GM18873 (cell line): ENCODE measurements around the gene L3MBTL3.

ENCODE experiments used
- ATAC-seq: cut with Tn5 transposase; IDR thresholded peaks from one replicate; pipeline ENCODE4 v1.9.1; 2021; ENCODE audit warnings: mild to moderate bottlenecking, moderate library complexity, moderate number of reproducible peaks; ENCODE audit not compliant: unreplicated experiment, low FRiP score

L3MBTL3 gene

DNA sequence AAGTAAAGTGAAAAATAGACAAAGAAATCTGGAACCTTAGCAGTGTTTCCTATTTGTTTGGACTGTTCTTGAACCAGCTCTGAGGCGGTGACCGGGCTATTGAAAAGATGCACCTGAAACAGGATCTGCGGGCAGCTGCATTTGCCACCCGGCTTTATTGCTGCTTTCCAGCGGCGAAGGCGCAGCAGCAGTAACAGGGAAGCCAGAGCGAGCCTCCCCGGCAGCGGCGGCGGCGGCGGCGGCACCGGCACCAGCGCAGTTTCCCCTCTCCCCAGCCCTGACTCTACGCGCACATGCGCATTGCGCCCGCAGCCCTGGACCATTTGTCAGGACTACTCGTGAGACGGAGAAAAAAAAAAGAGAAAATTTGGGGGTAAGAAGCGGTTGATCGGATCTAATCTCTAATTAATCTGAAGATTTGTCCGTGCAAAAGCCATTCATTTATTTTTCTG lies at the start of gene L3MBTL3:
Gene L3MBTL3, plus strand, starts transcription at position 290 of the 452 bp plus-strand sequence. CDS start 24,119 bp downstream, outside the sequence.
- ATAC-seq, result peak; percentile 73

GRCh38 chr6:129969064-129969463 lies 49.3 kb upstream of the L3MBTL3 start:
- ATAC-seq, result no peak

DNA sequence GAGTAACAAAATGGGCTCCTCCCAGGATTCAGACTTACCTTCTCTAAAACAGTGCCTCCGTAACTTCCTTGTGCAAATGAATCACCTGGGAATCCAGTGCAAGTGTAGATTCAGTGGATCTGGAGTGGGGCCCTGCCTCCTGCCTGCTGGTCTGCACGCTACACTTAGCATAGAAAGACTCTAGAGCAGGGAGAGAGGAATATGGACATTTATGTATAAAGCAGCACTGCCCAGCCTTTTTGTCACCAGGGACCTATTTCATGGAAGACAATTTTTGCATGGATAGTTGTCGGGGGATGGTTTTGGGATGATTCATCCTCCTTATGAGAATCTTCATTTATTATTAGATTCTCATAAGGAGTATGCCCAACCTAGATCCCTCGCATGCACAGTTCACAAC lies 42.3 kb upstream of the L3MBTL3 start:
- ATAC-seq, result no peak

GRCh38 chr6:129978148-129978916 lies 40.0 kb upstream of the L3MBTL3 start:
- no peak for ATAC-seq

DNA sequence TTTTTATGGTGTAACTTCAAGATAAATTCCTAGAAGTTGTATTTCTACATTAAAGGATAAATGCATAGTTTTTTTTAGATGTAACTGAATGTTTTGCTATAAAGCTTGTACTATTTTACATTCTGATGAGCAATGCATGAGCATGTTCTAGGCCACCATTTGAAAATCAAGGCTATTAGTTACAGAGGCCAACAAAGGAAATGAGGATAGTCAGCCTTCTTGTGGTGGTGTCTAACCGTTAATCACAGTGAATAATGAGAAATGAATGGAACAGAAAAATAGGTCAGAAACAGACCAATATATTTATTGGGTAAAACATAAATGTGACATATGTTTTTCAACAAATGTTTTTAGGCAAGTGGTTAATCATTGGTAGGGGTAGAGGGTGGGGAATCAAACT lies 37.6 kb upstream of the L3MBTL3 start:
- ATAC-seq, result no peak

- ATAC-seq, result no peak
Observed at GRCh38 chr6:129981598-129981997, 36.8 kb upstream of the L3MBTL3 start.

DNA sequence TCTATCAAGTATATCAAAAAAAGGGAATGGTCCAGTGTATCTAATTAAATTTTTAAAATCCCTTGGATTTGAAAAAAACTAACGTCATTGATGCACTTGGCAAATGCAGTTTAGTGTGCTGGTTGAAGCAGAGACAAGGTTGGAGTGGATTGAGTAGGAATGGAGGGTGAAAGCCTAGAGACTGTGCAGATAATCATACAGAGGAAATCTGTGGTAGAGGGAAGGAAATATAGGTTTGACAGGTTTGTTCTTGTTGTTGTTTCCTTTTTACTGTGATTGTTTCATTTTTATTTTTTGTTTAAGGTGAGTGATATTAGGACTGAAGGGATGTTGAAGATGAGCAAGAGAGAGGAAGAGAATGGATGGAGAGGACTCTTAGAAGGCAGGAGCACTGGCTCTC lies 29.0 kb upstream of the L3MBTL3 start:
- ATAC-seq, result no peak

GRCh38 chr6:129992881-129993280 lies 25.5 kb upstream of the L3MBTL3 start:
- no peak for ATAC-seq

DNA sequence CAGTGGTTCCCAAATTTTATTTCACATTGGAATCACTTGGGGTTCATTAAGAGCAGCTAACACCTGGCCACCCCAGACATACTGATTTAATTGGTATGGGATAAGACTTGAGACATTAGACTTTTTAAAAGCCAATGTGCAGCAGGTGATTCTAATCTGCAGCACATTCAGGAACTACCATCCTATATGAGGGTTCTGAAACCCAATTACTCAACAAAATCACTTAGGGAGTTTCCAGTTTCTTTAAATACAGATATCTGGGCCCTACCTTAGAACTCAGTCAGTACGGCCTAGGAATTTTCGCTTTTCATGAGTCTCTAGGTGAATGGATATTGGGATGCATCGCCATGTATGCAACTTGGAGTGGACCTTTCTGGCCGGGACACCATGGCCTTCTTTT lies 24.0 kb upstream of the L3MBTL3 start:
- no peak for ATAC-seq

DNA sequence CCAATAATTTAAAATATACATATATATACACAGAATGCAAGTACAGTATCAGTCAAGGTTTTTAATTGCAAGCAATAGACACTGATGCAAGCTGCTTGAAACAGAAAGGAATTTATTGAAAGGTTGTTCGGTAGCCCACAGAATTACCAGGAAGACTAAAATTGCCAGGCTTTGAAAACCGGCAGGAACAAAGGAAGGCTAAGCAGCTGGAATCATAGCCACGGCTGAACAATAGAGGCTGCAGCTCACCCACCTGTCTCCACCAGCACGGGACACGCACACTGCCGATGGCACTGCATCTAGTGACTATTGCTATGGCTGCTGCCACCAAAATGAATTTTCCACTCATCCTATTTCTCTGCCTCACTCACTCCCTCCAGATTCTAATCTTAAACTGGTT lies 22.0 kb upstream of the L3MBTL3 start:
- ATAC-seq, result no peak

DNA sequence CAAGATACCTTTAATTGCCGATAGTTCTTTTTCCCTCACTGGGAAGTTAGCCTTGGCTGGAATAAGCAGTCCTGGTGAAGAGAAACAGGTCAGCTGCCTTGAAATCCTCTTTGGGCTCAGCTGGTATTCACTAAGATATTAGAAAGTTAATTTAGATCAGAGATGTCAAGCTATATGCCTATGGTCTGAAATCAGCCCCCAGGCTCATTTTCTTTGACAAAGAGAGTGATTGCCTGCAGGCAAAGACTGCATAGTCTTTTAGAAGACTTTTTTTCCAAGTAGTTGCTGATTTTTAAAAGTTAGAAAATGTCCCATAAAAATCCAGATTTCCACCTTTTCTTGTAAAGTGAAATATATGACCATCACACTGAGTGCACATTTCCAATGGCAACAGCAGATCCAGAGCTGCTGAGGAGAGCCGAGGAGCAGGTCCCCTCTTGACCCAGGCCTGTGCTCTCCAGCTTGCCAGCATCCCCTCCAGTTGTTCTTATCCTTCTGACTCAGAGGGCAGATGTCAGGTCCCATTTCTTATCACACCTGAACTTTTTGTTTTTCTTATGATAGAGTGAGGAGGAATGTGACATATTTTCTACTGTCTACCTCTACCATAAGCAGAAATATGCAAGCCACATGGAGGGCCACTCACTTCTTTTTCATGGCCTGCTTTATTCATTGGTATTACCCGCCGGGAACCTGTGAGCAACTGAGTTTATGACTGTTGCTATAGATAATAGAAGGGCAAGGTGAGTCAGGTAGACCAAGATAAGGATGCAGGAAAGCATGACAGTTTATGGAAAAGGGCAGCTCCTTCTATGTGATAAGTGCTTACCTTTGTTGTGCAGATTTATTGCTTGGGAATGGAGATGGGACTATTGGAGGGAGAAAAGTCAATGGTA lies 17.6 kb upstream of the L3MBTL3 start:
- ATAC-seq, result no peak

GRCh38 chr6:130008236-130008873 lies 10.0 kb upstream of the L3MBTL3 start:
- no peak for ATAC-seq

GRCh38 chr6:130009146-130009545 lies 9.2 kb upstream of the L3MBTL3 start:
- ATAC-seq, result no peak

DNA sequence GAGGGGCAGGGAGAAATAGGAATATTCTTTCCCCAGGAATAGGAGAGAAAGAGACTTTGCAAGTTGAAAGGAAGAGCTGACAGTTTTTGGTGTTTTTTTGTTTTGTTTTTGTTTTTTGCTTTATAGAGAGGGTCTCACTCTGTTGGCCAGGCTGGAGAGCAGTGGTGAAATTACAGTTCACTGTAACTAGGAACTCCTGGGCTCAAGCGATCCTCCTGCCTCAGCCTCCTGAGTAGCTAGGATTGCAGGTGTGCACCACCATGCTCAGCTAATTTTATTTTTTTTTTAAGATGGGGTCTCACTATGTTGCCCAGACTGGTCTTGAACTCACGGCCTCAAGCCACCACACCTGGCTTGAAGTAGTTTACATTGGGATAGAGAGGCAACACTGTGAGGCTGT lies 8.0 kb upstream of the L3MBTL3 start:
- ATAC-seq, result no peak

DNA sequence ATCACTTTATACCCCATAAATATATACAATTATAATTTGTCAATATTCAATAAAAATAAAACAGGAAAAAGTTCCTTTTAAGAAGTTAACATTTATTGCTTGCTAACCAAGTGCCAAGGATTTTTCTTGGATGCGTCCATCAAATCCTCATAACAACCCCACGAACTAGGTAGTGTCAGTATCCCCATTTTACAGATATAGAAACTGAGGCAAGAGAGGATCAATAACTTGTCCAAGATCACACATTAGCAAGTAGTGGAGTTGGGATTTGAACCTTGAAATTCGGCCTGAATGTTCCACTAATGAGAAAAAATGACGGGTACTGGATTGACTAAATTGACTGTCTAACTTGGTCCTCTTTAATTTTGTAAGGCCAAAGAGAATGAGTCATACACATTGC lies 5.7 kb upstream of the L3MBTL3 start:
- ATAC-seq, result no peak

- ATAC-seq, result peak; percentile 9
Observed at GRCh38 chr6:130018744-130019325, 454 bp downstream of the L3MBTL3 start.

GRCh38 chr6:130019326-130020072 lies 1.1 kb downstream of the L3MBTL3 start:
- ATAC-seq, result no peak

DNA sequence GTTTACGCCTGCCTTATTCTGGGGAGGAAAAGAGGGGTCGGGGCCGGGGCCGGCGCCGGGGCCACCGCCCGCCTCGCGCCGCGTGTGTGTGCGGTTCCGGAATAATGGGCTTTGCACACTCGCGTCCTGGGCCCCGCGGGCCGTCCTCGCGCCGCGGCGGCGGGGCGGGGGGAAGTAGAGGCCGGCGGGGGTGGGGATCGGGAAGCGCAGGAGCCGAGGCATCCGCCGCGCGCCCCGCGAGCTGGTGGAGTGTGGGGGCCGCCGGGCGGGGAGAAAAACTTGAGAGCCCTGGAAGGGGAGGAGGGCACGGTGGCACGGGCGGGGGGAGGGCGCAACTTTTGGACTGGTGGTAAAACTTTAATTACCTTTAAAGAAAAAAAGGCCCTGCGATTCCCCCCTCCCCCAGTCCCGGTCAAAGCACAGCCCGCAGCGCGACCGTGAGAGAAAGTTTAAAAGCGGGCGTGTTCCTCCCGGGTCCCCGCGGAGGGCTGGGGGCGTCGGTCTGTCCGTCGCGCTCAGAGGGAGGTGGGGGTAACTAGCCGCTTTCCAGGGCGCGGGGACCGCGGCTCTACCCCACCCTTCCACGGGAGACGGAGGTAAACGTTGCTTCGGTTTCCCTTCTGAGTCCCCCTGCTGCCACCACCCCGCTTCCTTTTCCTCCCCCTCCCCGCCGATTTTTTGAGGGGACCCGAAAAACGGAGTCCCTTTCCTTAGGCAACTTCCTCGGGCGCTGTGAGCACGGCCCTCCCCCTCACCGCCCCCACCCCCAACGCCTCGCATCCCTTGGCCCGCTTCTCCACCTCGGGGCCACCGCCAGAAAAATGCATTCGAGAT lies 1.9 kb downstream of the L3MBTL3 start:
- no peak for ATAC-seq
